IPS-18a (cell line): ENCODE results near the gene CFAP92.

Source experiments
- H3K27ac ChIP-seq: one replicate; pipeline ENCODE4 v1.5.1; 2013; ENCODE audit warnings: low read length
- H3K27me3 ChIP-seq: one replicate; pipeline ENCODE4 v1.6.1; 2013; ENCODE audit warnings: mild to moderate bottlenecking, low read length; ENCODE audit not compliant: control insufficient read depth, insufficient read depth
- H3K36me3 ChIP-seq: one replicate; pipeline ENCODE4 v1.6.1; 2013; ENCODE audit warnings: low read depth, low read length; ENCODE audit not compliant: control insufficient read depth
- H3K4me1 ChIP-seq: one replicate; pipeline ENCODE4 v1.6.1; 2013; ENCODE audit warnings: low read depth, low read length; ENCODE audit not compliant: control insufficient read depth
- H3K4me3 ChIP-seq: one replicate; pipeline ENCODE4 v1.5.1; 2013; ENCODE audit warnings: low read length
- H3K9ac ChIP-seq: one replicate; pipeline ENCODE4 v1.6.1; 2013; ENCODE audit warnings: mild to moderate bottlenecking, low read length, moderate library complexity
- H3K9me3 ChIP-seq: one replicate; pipeline ENCODE4 v1.6.1; 2013; ENCODE audit warnings: low read depth, low read length; ENCODE audit not compliant: control insufficient read depth

CFAP92 gene

GRCh38 chr3:128971421-128972100, 22.3 kb downstream of the CFAP92 start:
- Histone ChIP-seq H3K9ac (no peak overlapping the region), H3K27ac (no peak overlapping the region), H3K4me1 (no peaks in the 10 kb centered on the region)

GRCh38 chr3:128970740-128971047, 23.2 kb downstream of the CFAP92 start:
- H3K27ac ChIP-seq: no peak overlapping the region
- no peaks in the 10 kb centered on the region for H3K4me1 ChIP-seq
- H3K36me3 ChIP-seq: no peaks in the 10 kb centered on the region
- no peak overlapping the region for H3K9ac ChIP-seq
- H3K27me3 ChIP-seq: no peaks in the 10 kb centered on the region
- no peak overlapping the region for H3K4me3 ChIP-seq
- no peaks in the 10 kb centered on the region for H3K9me3 ChIP-seq

More at GRCh38 chr3:128971421-128972100, 22.3 kb downstream of the CFAP92 start:
- H3K27me3 ChIP-seq: no peaks in the 10 kb centered on the region
- no peaks in the 10 kb centered on the region for H3K36me3 ChIP-seq
- no peaks in the 10 kb centered on the region for H3K9me3 ChIP-seq
- H3K4me3 ChIP-seq: no peak overlapping the region

GRCh38 chr3:128969993-128970739, 23.7 kb downstream of the CFAP92 start:
- no peak overlapping the region for H3K9ac ChIP-seq

GRCh38 chr3:128967748-128968355, 26.0 kb downstream of the CFAP92 start:
- H3K9ac ChIP-seq: no peak overlapping the region
- H3K4me3 ChIP-seq: no peak overlapping the region
- no peaks in the 10 kb centered on the region for H3K4me1 ChIP-seq
- no peaks in the 10 kb centered on the region for H3K9me3 ChIP-seq
- H3K27me3 ChIP-seq: no peaks in the 10 kb centered on the region
- no peaks in the 10 kb centered on the region for H3K36me3 ChIP-seq
- H3K27ac ChIP-seq: no peak overlapping the region

More at GRCh38 chr3:128969993-128970739, 23.7 kb downstream of the CFAP92 start:
- H3K4me1 ChIP-seq: no peaks in the 10 kb centered on the region
- no peaks in the 10 kb centered on the region for H3K27me3 ChIP-seq
- H3K36me3 ChIP-seq: no peaks in the 10 kb centered on the region
- no peak overlapping the region for H3K4me3 ChIP-seq
- H3K9me3 ChIP-seq: no peaks in the 10 kb centered on the region
- no peak overlapping the region for H3K27ac ChIP-seq

GRCh38 chr3:128965818-128966217, 28.1 kb downstream of the CFAP92 start:
- H3K4me3 ChIP-seq: no peak overlapping the region
- no peaks in the 10 kb centered on the region for H3K9me3 ChIP-seq
- no peak overlapping the region for H3K9ac ChIP-seq
- no peaks in the 10 kb centered on the region for H3K4me1 ChIP-seq
- no peaks in the 10 kb centered on the region for H3K27me3 ChIP-seq
- no peak overlapping the region for H3K27ac ChIP-seq
- H3K36me3 ChIP-seq: no peaks in the 10 kb centered on the region

- H3K27ac ChIP-seq: no peak overlapping the region
- H3K36me3 ChIP-seq: no peaks in the 10 kb centered on the region
- H3K4me1 ChIP-seq: no peaks in the 10 kb centered on the region
- no peaks in the 10 kb centered on the region for H3K9me3 ChIP-seq
- no peak overlapping the region for H3K9ac ChIP-seq
- H3K4me3 ChIP-seq: no peak overlapping the region
- no peaks in the 10 kb centered on the region for H3K27me3 ChIP-seq
Measured at GRCh38 chr3:128965280-128965679, 28.6 kb downstream of the CFAP92 start.

- Histone ChIP-seq H3K4me1 (no peaks in the 10 kb centered on the region), H3K4me3 (no peak overlapping the region), H3K27ac (no peak overlapping the region), H3K9ac (no peak overlapping the region), H3K9me3 (no peaks in the 10 kb centered on the region), H3K36me3 (no peaks in the 10 kb centered on the region), H3K27me3 (no peaks in the 10 kb centered on the region)
Measured at GRCh38 chr3:128956440-128956839, 37.4 kb downstream of the CFAP92 start.

GRCh38 chr3:128950223-128950938, 43.5 kb downstream of the CFAP92 start:
- H3K27ac ChIP-seq: no peak overlapping the region
- no peak overlapping the region for H3K9ac ChIP-seq
- H3K36me3 ChIP-seq: no peaks in the 10 kb centered on the region
- no peaks in the 10 kb centered on the region for H3K27me3 ChIP-seq
- no peaks in the 10 kb centered on the region for H3K4me1 ChIP-seq
- no peak overlapping the region for H3K4me3 ChIP-seq
- H3K9me3 ChIP-seq: no peaks in the 10 kb centered on the region

- Histone ChIP-seq H3K27me3 (no peaks in the 10 kb centered on the region), H3K36me3 (no peaks in the 10 kb centered on the region), H3K4me1 (no peaks in the 10 kb centered on the region), H3K4me3 (no peak overlapping the region), H3K9ac (no peak overlapping the region), H3K27ac (no peak overlapping the region), H3K9me3 (no peaks in the 10 kb centered on the region)
Measured at GRCh38 chr3:128949158-128949557, 44.7 kb downstream of the CFAP92 start.

GRCh38 chr3:128946411-128946810, 47.5 kb downstream of the CFAP92 start:
- no peaks in the 10 kb centered on the region for H3K4me1 ChIP-seq
- no peak overlapping the region for H3K9ac ChIP-seq
- H3K9me3 ChIP-seq: no peaks in the 10 kb centered on the region
- no peaks in the 10 kb centered on the region for H3K36me3 ChIP-seq
- no peaks in the 10 kb centered on the region for H3K27me3 ChIP-seq
- H3K4me3 ChIP-seq: no peak overlapping the region
- H3K27ac ChIP-seq: no peak overlapping the region

- Histone ChIP-seq H3K4me1 (no peaks in the 10 kb centered on the region), H3K4me3 (no peak overlapping the region), H3K27ac (no peak overlapping the region), H3K27me3 (no peaks in the 10 kb centered on the region), H3K9ac (no peak overlapping the region), H3K9me3 (no peaks in the 10 kb centered on the region), H3K36me3 (no peaks in the 10 kb centered on the region)
Measured at GRCh38 chr3:128945878-128946175, 48.0 kb downstream of the CFAP92 start.
